OCI-LY1 (cell line): ENCODE measurements around the gene EPM2AIP1.
A peak's percentile ranks its signal among the peaks of the same experiment; 100 is the strongest.

Experiments used
- H2AFZ ChIP-seq: fragments of 200-600 bp; sonication (generic), shearing (Covaris generic); 2 replicates; pipeline ENCODE4 v1.6.0; 2014; ENCODE audit warnings: antibody characterized with exemption, mild to moderate bottlenecking, low read length
- H3F3A ChIP-seq: fragments of 200-600 bp; sonication (generic), shearing (Covaris generic); 2 replicates; pipeline ENCODE4 v1.6.0; 2014; ENCODE audit warnings: mild to moderate bottlenecking, antibody characterized with exemption, low read length, moderate library complexity; ENCODE audit not compliant: insufficient read depth
- H3K27ac ChIP-seq: fragments of 200-600 bp; sonication (generic); 2 replicates; pipeline ENCODE4 v1.5.1; 2014; ENCODE audit warnings: low read length, mixed run types, mild to moderate bottlenecking, low read depth; ENCODE audit not compliant: poor library complexity, severe bottlenecking
- H3K27me3 ChIP-seq: fragments of 200-600 bp; sonication (generic); 2 replicates; pipeline ENCODE4 v1.6.0; 2014; ENCODE audit warnings: antibody characterized with exemption, mild to moderate bottlenecking, low read length, moderate library complexity; ENCODE audit not compliant: insufficient read depth
- H3K36me3 ChIP-seq: fragments of 200-600 bp; sonication (generic); 2 replicates; pipeline ENCODE4 v1.6.1; 2014; ENCODE audit warnings: mild to moderate bottlenecking, antibody characterized with exemption, low read length, moderate library complexity, mixed read lengths; ENCODE audit not compliant: insufficient read depth
- H3K4me1 ChIP-seq: fragments of 200-600 bp; sonication (generic); 2 replicates; pipeline ENCODE4 v1.5.1; 2014; ENCODE audit warnings: mild to moderate bottlenecking, low read length, moderate library complexity; ENCODE audit not compliant: insufficient read depth, severe bottlenecking
- H3K4me2 ChIP-seq: fragments of 200-600 bp; sonication (generic), shearing (Covaris generic); 2 replicates; pipeline ENCODE4 v1.6.1; 2014; ENCODE audit warnings: low read length
- H3K4me3 ChIP-seq: fragments of 200-600 bp; sonication (generic); 2 replicates; pipeline ENCODE4 v1.5.1; 2014; ENCODE audit warnings: low read length, low read depth, mild to moderate bottlenecking, mixed read lengths; ENCODE audit not compliant: poor library complexity, severe bottlenecking
- H3K79me2 ChIP-seq: fragments of 200-600 bp; shearing (Covaris generic); 2 replicates; pipeline ENCODE4 v1.6.1; 2016; ENCODE audit warnings: mixed run types, low read length, mixed read lengths; ENCODE audit not compliant: insufficient read depth
- H3K9ac ChIP-seq: fragments of 200-600 bp; sonication (generic), shearing (Covaris generic); 2 replicates; pipeline ENCODE4 v1.6.1; 2014; ENCODE audit warnings: mild to moderate bottlenecking, low read length, mixed read lengths
- H3K9me2 ChIP-seq: fragments of 200-600 bp; sonication (generic), shearing (Covaris generic); 2 replicates; pipeline ENCODE4 v1.6.1; 2014; ENCODE audit warnings: low read depth, mild to moderate bottlenecking, low read length, mixed read lengths
- H3K9me3 ChIP-seq: fragments of 200-600 bp; shearing (Covaris generic); 2 replicates; pipeline ENCODE4 v1.6.1; 2014; ENCODE audit warnings: low read length, mixed read lengths
- H4K20me1 ChIP-seq: fragments of 200-600 bp; sonication (generic), shearing (Covaris generic); 2 replicates; pipeline ENCODE4 v1.6.0; 2016; ENCODE audit warnings: mild to moderate bottlenecking, low read length; ENCODE audit not compliant: insufficient read depth
- EZH2 ChIP-seq: fragments of 200-600 bp; sonication (generic), shearing (Covaris generic); IDR thresholded peaks from 2 replicates; pipeline ENCODE4 v1.8.0; 2017; ENCODE audit warnings: borderline replicate concordance, mixed run types, mild to moderate bottlenecking, antibody characterized with exemption, low read length, moderate library complexity, mixed read lengths
- TF ChIP-seq, protein P1 (sequence below): fragments of 200-600 bp; sonication (generic), shearing (Covaris generic); IDR thresholded peaks from 2 replicates; pipeline ENCODE4 v1.5.1; 2017; ENCODE audit warnings: mild to moderate bottlenecking, antibody characterized with exemption, low read length, moderate library complexity, mixed read lengths

The EPM2AIP1 gene

DNA sequence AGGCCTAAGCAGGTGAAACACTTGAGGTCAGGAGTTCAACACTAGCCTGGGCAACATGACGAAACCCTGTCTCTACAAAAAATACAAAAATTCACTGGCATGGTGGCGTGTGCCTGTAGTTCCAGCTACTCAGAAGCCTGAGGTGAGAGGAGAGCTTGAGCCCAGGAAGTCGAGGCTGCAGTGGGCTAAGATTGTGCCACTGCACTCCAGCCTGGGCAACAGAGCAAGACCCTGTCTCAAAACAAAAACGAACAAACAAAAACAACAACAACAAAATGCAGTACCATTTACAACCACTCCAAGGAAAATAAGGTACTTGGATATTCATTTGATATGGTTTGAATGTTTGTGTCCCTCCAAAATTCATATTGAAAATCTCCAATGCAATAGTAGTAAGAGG lies 32.4 kb downstream of the EPM2AIP1 start:
- no peaks in the 10 kb centered on the region for H3F3A ChIP-seq
- H3K27ac ChIP-seq, result no peak overlapping the region
- H3K9me2 ChIP-seq, result no peaks in the 10 kb centered on the region
- no peak overlapping the region for H3K4me2 ChIP-seq
- H3K4me3 ChIP-seq, result no peak overlapping the region
- H4K20me1 ChIP-seq, result no peaks in the 10 kb centered on the region
- H2AFZ ChIP-seq, result peak overlapping the region; percentile 84; the same call in 1 of the 2 replicates
- H3K4me1 ChIP-seq, result peaks cover 27% of the 10 kb centered on the region
- TF ChIP-seq, protein P1, sequence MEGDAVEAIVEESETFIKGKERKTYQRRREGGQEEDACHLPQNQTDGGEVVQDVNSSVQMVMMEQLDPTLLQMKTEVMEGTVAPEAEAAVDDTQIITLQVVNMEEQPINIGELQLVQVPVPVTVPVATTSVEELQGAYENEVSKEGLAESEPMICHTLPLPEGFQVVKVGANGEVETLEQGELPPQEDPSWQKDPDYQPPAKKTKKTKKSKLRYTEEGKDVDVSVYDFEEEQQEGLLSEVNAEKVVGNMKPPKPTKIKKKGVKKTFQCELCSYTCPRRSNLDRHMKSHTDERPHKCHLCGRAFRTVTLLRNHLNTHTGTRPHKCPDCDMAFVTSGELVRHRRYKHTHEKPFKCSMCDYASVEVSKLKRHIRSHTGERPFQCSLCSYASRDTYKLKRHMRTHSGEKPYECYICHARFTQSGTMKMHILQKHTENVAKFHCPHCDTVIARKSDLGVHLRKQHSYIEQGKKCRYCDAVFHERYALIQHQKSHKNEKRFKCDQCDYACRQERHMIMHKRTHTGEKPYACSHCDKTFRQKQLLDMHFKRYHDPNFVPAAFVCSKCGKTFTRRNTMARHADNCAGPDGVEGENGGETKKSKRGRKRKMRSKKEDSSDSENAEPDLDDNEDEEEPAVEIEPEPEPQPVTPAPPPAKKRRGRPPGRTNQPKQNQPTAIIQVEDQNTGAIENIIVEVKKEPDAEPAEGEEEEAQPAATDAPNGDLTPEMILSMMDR, result no peak
- TF ChIP-seq EZH2, result no peak
- H3K79me2 ChIP-seq, result no peaks in the 10 kb centered on the region
- H3K36me3 ChIP-seq, result no peaks in the 10 kb centered on the region
- no peaks in the 10 kb centered on the region for H3K27me3 ChIP-seq
- no peaks in the 10 kb centered on the region for H3K9me3 ChIP-seq
- H3K9ac ChIP-seq, result no peak overlapping the region

DNA sequence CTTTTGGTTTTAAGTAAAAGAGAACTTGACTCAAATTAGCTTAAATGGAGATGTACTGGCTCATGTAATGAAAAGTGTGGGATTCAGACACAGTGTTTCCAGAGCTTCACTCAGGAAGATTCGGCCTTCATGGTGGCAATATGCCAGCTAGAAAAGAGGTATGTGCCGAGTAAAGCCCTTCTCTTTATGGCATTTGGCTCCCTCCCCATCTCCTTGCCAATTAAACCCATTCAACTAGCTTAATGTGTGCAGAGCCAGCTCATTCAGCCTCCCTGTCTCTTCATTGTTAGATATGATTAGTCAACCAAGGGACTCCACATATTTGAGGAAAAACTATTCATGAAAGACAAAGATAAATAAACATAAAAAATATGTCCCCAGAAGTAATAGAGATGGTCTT lies 33.1 kb downstream of the EPM2AIP1 start:
- H4K20me1 ChIP-seq, result no peaks in the 10 kb centered on the region
- no peak overlapping the region for H3K9ac ChIP-seq
- H3K4me1 ChIP-seq, result peaks cover 20% of the 10 kb centered on the region
- TF ChIP-seq, protein P1, result no peak
- no peak for TF ChIP-seq EZH2
- no peak overlapping the region for H3K27ac ChIP-seq
- no peak overlapping the region for H3K4me3 ChIP-seq
- H3K36me3 ChIP-seq, result no peaks in the 10 kb centered on the region
- no peak overlapping the region for H3K4me2 ChIP-seq
- no peaks in the 10 kb centered on the region for H3K79me2 ChIP-seq
- H3F3A ChIP-seq, result no peaks in the 10 kb centered on the region
- no peaks in the 10 kb centered on the region for H3K9me2 ChIP-seq
- H3K9me3 ChIP-seq, result no peaks in the 10 kb centered on the region
- H3K27me3 ChIP-seq, result no peaks in the 10 kb centered on the region
- H2AFZ ChIP-seq, result no peak overlapping the region

DNA sequence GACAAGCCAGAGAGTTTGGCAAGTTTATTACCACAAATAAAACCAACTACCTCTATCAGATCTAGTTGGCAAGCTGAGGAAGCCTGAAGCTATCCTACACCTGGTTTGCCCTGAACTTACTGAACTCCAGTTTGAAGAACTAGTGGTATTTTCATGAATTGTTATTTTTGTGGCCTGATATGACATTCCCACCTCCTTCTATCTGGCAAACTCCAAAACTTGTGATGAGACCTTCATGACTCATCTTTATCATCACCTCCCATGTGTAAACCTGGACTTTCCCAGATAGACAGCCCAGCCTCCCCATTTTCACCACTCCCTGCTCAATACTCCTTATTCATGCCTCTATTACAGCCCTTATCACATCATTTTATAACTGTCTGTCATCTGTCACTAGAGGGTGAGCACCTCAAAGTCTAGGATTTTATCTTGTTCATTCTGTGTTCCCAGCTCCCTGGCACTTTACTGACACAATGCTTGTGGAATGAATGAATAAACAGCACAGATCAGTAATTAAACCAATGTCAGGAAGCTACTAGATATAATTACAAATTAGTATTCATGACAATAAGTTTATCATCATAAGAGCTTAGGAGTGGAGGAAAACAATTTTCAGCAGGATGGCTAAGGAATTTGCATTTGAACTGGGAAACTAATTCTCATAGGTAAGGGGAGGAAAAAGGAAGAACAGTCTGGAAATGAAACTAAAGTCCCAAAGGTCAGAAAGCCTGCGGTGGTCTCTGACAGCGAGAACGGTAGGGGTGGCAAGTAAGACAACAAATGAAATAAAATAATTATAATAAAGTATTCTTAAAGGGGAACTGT lies 34.9 kb downstream of the EPM2AIP1 start:
- Histone ChIP-seq H3K4me3 (peak overlapping the region; percentile 27), H3K9me3 (no peaks in the 10 kb centered on the region), H3K4me2 (peak overlapping the region; percentile 31), H3F3A (no peaks in the 10 kb centered on the region), H3K9ac (peak overlapping the region; percentile 22), H3K4me1 (peaks cover 16% of the 10 kb centered on the region), H3K36me3 (no peaks in the 10 kb centered on the region), H2AFZ (peak overlapping the region; percentile 90), H3K27ac (peak overlapping the region; percentile 52), H3K27me3 (no peaks in the 10 kb centered on the region), H3K79me2 (no peaks in the 10 kb centered on the region), H4K20me1 (no peaks in the 10 kb centered on the region), H3K9me2 (no peaks in the 10 kb centered on the region)
- TF ChIP-seq, protein P1, result no peak; the same call in 1 of the 2 replicates
- no peak for TF ChIP-seq EZH2
